ENCODE data around the gene PAH. TPM values are rescaled to one million over a fixed set of nuclear protein-coding genes. Genes with fewer than 3 reads are reported as not detected.

Gene PAH
- total RNA-seq, 1 experiment from 2014 or later, result 5.1 TPM

GRCh38 chr12:102939059-102939458 lies 22.0 kb upstream of the PAH start:
- Histone ChIP-seq H3K4me1 (no peaks in the 10 kb centered on the region), H3K9me3 (no peaks in the 10 kb centered on the region), H3K27me3 (replicated peaks; ENCODE audit: control insufficient read depth, insufficient read depth, low read length) (no peaks in the 10 kb centered on the region), H3K4me3 (ENCODE audit: low read depth, low read length) (no peak overlapping the region), H3K36me3 (ENCODE audit: control insufficient read depth, insufficient read depth, low read length) (no peaks in the 10 kb centered on the region)
- no peak overlapping the region for H3K4me3 Mint-ChIP-seq (ENCODE audit: unreplicated experiment)
- no peaks in the 10 kb centered on the region for H3K4me1 Mint-ChIP-seq (ENCODE audit: low read depth, unreplicated experiment)
- ChIA-PET CTCF (interaction anchor here (3.2 kb wide), 1 partner anchor 55 kb away, joined by 18 read pairs; no protein-coding TSS in a partner anchor), POLR2A (no interaction called here)
- H3K27me3 Mint-ChIP-seq (ENCODE audit: insufficient read depth, unreplicated experiment), result peaks cover 5% of the 10 kb centered on the region
- no peak for DNase-seq
- no peak overlapping the region for H3K27ac Mint-ChIP-seq (ENCODE audit: unreplicated experiment)
- H3K36me3 Mint-ChIP-seq (ENCODE audit: insufficient read depth, unreplicated experiment), result no peaks in the 10 kb centered on the region
- no peak for TF ChIP-seq CTCF (IDR thresholded peaks at IDR 0.05; ENCODE audit: insufficient read depth in 1 of 2, low read depth in 1 of 2, low read length in 1 of 2, severe bottlenecking in 1 of 2, unreplicated experiment in 1 of 2)
- no peaks in the 10 kb centered on the region for H3K9me3 Mint-ChIP-seq (ENCODE audit: unreplicated experiment)
- intact Hi-C loops (cut with micrococcal nuclease; ENCODE audit: unreplicated experiment), result loop anchor here (1.0 kb wide), 1 partner anchor 56 kb away; no protein-coding TSS in a partner anchor
- no TSS peak for BruUV-seq (replicated peaks)

DNA sequence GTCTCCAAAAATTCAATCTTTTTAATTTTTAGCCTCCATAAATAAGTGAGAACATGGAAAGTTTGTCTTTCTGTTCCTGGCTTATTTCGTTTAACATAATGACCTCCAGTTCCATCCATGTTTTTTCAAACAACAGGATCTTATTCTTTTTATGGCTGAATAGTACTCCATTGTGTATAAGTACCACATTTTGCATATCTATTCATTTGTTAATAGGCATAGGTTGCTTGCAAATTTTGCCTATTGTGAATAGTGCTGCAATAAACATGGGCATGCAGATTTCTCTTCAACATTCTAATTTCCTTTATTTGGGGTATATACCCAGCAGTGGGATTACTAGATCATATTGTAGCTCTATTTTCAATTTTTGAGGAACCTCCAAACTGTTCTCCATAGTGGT lies 16.1 kb upstream of the PAH start:
- no peaks in the 10 kb centered on the region for H3K9me3 Mint-ChIP-seq (ENCODE audit: unreplicated experiment)
- H3K36me3 Mint-ChIP-seq (ENCODE audit: insufficient read depth, unreplicated experiment), result no peaks in the 10 kb centered on the region
- no peak overlapping the region for H3K4me3 Mint-ChIP-seq (ENCODE audit: unreplicated experiment)
- Histone ChIP-seq H3K4me3 (ENCODE audit: low read depth, low read length) (no peak overlapping the region), H3K4me1 (no peaks in the 10 kb centered on the region), H3K9me3 (no peaks in the 10 kb centered on the region), H3K27me3 (replicated peaks; ENCODE audit: control insufficient read depth, insufficient read depth, low read length) (no peaks in the 10 kb centered on the region), H3K36me3 (ENCODE audit: control insufficient read depth, insufficient read depth, low read length) (no peaks in the 10 kb centered on the region)
- CTCF ChIA-PET, result no interaction called here
- H3K27me3 Mint-ChIP-seq (ENCODE audit: insufficient read depth, unreplicated experiment), result peaks cover 12% of the 10 kb centered on the region
- intact Hi-C loops (cut with micrococcal nuclease; ENCODE audit: unreplicated experiment), result no loop called here
- POLR2A ChIA-PET, result no interaction called here
- H3K27ac Mint-ChIP-seq (ENCODE audit: unreplicated experiment), result no peak overlapping the region
- no peak for TF ChIP-seq CTCF (IDR thresholded peaks at IDR 0.05; ENCODE audit: insufficient read depth in 1 of 2, low read depth in 1 of 2, low read length in 1 of 2, severe bottlenecking in 1 of 2, unreplicated experiment in 1 of 2)
- no peaks in the 10 kb centered on the region for H3K4me1 Mint-ChIP-seq (ENCODE audit: low read depth, unreplicated experiment)
- no peak for DNase-seq
- no TSS peak for BruUV-seq (replicated peaks)

DNA sequence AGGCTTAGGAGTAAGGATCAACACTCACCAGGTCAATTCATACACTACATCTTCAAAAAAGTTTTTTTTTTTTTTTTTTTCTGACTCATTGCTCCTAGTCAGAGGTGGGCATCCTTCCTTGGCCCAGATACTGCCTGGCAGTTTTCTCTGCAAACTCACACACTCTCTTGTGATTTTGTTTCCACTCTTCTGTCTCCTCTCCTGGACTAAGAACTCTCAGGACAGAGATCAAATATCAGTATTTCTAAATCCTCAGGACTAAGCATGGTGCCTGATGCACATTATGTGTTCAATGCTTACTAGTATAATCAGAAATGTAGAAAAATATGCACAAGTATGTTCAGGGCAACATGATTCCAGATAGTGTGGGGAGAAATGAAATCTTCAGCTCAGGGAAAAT lies 10.2 kb upstream of the PAH start:
- Mint-ChIP-seq H3K27ac (ENCODE audit: unreplicated experiment) (no peak overlapping the region), H3K36me3 (ENCODE audit: insufficient read depth, unreplicated experiment) (no peaks in the 10 kb centered on the region), H3K4me3 (ENCODE audit: unreplicated experiment) (no peak overlapping the region), H3K4me1 (ENCODE audit: low read depth, unreplicated experiment) (no peaks in the 10 kb centered on the region), H3K27me3 (ENCODE audit: insufficient read depth, unreplicated experiment) (peaks cover 4% of the 10 kb centered on the region), H3K9me3 (ENCODE audit: unreplicated experiment) (no peaks in the 10 kb centered on the region)
- Histone ChIP-seq H3K4me3 (ENCODE audit: low read depth, low read length) (no peak overlapping the region), H3K4me1 (no peaks in the 10 kb centered on the region), H3K27me3 (replicated peaks; ENCODE audit: control insufficient read depth, insufficient read depth, low read length) (no peaks in the 10 kb centered on the region), H3K36me3 (ENCODE audit: control insufficient read depth, insufficient read depth, low read length) (no peaks in the 10 kb centered on the region), H3K9me3 (no peaks in the 10 kb centered on the region)
- ChIA-PET POLR2A (no interaction called here), CTCF (no interaction called here)
- no TSS peak for BruUV-seq (replicated peaks)
- intact Hi-C loops (cut with micrococcal nuclease; ENCODE audit: unreplicated experiment), result no loop called here
- TF ChIP-seq CTCF (IDR thresholded peaks at IDR 0.05; ENCODE audit: insufficient read depth in 1 of 2, low read depth in 1 of 2, low read length in 1 of 2, severe bottlenecking in 1 of 2, unreplicated experiment in 1 of 2), result no peak
- DNase-seq, result no peak
